Activated naive CD8-positive, alpha-beta T cell treated with anti-CD3 and anti-CD28 coated beads, Interleukin-2, amount 50 U/mL, for 16 hours (primary cell): ENCODE results near the gene MEGF11.
"Not testable (repeated sequence)": the region's sequence is repeated elsewhere in the genome, so short reads cannot be mapped to it uniquely, and the experiment has no call there.

ENCODE experiments used
- DNase-seq: peaks from one replicate; pipeline ENCODE4 v3.0.0-alpha.2; 2020; ENCODE audit warnings: low read depth, low spot score

MEGF11 gene

DNA sequence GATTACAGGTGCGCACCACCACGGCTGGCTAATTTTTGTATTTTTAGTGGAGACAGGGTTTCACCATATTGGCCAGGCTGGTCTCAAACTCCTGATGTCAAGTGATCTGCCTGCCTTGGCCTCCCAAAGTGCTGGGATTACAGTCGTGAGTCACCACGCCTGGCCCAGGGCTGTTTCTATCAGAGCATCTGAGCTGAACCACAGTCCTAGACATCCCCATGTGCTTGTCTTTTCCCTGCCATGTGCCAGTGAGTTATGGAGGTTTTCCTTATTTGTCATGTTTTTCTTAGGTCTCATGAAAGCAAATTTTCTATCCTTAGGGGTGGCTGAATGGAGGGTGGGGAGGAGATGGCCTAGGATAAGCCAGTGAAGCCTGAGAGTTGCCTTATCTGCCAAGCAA is 250.4 kb downstream of the MEGF11 start:
- DNase-seq = not testable (repeated sequence)

DNA sequence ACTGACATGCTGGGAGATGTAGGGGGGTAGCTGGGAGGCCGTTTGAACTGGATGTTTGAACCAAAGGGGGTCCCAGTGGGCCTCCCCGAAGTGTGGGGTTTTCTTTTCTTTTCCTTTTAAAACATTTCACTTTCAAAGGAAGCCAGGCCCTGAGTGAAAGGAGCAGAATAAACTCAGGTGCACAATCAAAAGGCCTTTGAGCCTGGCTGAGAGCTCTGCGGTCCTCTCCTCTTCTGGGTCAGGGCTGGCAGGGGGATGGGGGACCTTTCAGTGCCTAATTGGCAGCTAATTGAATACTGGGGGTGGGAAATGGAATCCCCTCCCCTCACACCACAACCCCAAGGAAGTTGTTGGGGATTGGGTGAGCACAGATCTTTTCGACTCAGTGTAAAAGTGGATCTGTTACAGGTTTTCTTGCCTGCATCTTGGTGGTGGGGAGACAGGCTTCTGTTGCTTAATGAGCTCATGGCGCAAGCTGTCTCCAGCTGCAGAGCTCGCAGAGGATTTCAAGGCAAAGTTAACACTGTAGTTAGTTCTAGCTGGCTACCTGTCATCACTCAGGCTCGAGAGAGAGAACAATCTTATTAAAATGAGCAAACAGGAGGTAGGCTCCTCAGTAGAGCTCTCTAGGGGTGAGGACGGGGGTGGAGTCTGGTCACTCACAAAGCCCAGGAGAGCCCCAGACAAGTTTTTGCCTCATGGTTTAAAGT is 251.7 kb downstream of the MEGF11 start:
- DNase-seq = no peak

DNA sequence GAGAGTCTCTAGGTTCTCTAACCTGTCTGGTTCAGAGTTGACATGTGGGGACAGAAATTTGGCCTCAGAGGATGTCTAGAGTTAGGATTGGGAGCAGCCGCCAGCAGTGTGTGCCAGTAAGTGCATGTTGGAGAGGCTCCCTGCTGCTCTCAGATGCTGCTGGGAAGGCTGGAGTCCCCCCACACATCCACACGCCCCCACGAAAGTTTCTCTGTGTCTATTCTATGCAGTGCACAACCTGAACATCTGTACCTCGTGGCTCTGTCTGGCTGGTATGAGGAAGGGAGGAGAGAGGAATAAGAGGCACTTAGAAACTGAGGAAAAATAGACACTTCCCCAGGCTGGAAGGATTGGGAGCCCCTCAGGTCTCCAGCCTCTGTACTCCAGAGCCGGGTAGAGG is 252.5 kb downstream of the MEGF11 start:
- no peak for DNase-seq

DNA sequence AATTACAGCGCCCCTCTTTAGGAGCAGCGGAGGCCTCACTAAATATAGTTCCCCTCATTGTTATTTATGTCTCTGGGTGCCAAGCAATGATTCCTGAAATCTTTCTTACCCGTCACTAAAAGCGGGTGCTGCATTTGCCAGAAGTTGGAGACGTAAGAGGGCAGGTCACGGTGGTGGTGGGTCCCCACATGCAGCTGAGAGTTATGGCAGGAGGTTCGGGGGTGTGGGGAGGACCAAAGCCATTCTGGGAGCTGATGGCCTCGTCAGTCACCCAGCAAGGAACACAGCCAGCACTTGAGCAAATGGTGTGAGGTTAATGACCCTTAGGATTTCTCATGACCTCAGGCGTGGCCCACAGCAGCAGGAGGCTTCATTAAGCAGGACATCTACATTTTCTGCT is 255.1 kb downstream of the MEGF11 start:
- no peak for DNase-seq

DNA sequence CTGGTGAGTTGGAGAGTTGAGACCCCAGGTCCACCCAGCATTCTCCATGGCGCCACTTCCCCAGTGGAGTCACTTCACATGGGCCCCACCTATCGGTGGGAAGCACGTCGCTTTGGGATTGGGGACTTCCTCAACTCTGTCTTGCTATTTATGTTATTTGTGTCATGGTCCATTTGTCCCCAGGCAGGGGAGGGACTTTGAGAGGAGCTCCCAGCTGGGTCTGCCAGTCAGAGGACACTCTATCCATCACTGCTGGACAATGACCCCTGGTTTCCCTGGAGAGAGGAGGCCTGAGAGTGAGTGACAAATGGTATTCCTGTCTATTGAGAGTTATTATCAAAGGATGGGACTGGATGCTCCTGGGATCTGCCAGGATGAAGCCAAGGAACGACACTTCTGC is 256.6 kb downstream of the MEGF11 start:
- no peak for DNase-seq

DNA sequence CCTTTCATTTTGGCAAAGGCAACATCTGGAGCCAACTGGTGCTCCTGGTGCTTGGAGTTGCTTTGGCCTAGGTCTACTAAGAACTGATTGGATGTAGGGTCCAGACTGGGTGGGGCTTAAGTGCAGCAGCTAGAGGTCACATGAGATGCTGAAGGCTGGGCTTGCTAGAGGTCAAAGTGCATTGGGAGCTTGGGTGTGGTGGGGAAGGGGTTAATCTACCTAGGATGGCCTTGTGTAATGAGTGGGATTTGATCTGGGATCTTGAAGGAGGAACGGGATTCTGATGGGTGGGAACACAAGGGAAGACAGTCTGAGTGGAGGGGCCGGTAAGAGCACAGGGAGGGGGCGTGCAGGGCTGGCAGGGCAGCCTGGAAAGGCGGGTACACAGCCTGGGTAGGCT is 258.7 kb downstream of the MEGF11 start:
- DNase-seq = no peak

DNA sequence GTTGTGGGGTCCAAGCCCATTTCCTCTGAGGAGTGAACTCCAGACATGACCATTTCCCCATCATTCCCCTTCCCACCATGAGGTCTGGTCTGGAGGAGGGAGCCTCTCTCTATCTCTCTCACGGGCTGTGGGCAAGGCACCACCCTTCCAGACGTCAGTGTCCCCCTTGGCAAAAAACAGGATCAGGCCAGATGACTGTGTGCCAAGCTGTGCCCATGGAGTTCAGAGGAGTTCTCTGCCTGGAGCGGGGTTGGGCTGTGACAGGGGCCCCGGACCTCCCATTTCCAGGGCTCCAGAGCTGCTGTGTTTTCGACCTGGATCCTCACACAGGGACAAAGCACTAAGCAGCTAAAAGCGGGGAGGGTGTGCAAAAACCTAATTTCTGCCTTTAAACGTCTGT is 259.8 kb downstream of the MEGF11 start:
- DNase-seq = no peak

DNA sequence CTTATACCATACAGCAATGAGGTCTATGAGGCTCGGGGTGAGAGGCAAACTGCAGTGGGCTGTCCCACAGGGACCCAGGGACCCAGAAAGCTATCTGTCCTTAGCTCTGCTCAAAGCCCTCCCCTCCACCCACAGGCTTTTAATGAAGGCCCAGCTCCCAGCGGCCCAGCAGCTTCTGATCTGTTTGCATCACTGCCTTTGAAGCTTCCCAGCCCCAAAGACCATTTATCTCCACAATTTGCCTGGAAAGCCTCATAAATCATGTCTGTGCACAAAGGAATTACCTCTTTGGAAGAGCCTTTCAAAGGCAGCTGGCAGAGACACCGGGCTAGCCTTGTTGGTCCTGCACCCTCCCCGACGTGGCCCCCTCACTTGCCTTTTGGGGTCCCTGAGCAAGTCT is 260.3 kb downstream of the MEGF11 start:
- no peak for DNase-seq

DNA sequence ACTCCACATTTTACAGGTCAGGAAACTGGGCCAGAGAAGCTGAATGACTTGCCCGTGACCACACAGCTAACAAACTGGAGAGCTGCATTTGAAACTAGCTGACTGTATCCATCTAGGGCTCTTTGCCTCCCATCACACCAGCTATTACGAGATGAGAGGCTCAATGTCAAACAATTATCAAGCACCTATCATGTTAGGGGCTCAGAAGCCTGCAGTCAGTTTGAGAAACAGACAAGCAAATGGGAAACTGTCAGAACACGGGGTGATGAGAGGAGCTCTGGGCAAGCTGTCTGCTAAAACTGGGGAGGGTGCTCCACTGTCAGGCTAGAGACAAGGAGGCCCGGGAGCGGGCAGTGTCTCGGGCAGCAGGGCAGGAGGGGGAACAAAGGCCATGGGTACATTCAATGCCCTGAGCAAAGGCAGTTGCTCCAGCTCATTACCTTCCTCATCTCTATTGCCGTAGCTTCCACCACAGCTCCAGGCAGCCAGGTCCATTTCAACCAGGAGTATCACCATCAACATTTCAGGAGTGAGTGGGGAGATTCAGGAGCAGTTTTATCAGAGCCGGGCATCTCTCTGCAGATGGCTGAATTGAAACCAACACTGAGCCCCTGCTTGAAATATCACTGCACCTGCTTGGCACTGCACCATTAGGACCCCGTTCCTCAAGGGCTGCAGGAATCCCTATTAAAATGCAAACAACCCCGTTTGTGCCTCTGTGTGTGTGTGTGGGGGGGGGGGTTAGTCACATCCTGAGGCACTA is 261.6 kb downstream of the MEGF11 start:
- DNase-seq = no peak

DNA sequence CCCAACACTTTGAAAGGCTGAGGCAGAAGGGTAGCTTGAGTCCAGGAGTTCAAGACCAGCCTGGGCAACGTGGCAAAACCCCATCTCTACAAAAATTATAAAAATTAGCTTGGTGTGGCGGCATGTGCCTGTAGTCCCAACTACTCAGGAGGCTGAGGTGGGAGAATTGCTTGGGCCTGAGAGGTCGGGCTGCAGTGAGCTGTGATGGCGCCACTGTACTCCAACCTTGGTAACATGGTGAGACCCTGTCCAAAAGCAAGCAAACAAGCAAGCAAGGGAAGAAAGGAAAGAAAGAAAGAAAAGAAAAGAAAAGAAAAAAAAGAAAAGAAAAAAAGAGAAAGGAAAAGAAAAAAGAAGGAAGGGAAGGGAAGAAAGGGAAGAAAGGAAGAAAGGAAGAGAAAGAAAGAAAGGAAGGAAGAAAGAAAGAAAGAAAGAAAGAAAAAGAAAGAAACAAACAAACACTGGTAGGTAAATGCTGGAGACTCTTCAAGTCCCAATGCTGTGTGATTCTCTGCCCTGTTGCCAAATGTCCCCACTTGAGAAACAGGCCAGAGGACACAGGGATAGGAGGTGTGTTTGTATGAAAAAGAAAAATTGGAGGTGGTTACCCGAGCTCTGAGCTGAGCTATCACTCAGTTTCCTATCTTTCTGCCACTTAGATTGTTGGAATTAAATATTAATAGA is 263.1 kb downstream of the MEGF11 start:
- DNase-seq = no peak

DNA sequence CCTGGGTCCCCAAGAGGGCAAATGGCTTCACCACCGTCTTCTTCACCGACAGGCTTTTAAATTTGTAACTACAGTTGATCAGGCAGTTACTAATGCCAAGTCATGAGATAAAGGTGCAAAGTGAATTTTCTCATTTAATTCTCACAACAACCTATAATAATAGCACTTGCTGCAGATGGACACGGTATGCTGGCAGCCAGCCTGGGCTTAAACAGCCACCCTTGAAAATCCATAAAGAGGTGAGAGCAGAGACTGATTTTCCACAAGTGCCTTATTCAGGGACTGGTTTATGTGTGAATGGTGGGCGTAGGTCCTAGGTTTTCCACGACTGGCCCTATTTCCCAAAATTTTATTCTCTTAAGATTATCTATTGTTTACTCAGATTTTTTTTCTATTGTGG is 266.4 kb downstream of the MEGF11 start:
- no peak for DNase-seq

DNA sequence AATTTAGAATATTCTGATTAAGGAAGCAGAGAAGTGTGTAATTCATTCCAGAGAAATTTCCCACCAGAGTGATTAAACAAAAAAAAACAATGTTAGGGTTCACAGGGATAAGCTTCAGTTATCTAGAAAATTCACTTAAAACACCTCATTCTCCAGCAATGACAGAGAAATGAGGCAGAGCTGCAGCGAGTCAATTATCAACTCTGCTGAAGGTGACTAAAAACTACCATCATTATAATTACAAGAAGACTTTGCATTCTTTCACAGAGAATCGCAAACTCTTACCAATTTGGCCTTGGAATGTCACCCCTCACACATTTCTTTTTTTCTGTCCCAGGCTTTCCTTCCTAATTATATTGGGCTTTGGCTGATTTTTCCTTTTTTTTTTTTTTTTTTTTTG is 267.1 kb downstream of the MEGF11 start:
- no peak for DNase-seq

DNA sequence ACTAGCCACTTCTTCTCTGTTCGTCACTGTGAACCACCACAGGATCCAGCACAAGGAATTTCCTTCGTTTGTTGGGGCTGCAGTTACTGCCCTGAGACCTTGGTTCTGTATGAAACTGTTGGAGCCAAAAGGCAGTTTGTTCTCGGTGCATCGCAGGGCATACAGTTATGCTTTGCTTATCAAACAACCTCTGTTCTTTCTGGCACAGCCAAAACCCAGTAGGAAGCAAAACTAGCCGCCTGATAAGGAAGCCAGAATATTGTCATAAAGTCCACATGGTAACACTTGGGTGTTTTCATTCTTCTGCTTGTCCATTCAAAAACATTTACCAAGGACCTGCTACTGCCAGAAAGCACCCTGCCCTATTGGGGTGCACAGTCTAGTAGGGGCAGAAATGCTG is 268.2 kb downstream of the MEGF11 start:
- DNase-seq = no peak

DNA sequence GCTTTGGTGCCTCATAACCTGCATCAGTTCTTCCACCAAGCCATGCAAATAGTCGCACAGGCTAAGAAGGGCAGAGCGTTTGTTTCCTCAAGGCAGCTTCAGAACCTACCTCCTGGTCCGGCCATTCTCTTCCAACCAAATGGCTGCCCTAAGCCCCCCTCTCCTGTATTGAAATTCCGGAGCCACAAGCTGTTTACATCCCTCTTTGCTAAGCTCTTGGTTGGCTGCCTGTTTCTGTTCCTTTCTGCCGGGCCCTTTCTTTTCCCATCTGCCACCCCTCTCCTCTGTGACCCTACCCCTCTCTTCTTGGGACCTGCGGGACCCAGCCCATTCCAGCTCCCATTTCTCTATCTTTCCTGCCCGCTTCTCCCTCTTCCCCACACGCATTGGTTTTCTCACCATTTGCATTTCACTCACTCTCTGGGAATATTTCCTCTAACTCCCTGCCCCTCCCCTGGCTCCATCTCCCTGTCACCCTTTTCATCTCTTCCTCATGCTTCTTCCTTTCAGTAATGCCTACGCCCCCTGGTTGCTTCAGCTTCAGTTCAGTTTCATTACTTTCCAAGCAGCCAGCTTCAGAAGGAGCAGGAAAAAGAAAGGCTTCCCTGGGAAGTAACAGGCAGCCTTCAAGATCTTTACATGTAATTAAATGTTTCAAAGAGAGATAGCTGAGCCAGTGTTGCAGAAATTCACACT is 270.8 kb downstream of the MEGF11 start:
- no peak for DNase-seq

DNA sequence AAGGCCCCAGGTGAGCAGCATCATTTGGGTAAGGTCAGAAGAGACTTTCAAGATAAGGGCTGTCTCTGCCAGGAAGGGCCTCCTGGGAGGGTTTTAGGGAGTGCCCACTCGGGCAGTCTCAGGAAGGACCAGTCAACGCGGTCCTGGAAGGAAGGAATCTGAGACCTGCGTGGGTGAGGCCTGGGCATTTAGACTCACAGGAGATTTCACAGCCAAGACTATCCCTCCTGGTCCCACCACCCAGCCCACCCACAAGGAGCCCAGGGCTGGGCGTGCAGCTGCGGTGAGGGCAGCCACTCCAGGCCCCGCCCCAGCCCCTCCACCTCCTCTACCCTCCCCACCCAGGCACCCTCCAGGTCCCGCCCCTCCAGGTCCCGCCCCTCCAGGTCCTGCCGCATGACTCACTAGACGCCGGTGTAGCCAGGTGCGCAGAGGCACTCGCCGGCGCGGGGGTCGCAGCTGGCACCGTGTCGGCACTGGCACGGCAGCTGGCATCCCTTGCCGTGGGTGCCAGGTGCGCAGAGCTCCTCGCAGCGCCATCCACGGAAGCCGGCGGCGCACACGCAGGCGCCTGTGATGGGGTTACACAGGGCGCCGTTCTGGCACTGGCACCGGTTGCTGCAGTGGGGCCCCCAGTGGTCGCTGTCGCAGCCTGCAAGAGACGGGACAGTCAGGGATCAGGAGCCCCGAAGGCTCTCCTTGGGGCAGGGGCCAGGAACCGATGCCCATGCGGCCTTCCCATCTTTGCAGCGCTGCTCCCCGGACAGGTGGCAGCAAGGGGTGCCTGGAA is 271.5 kb downstream of the MEGF11 start:
- DNase-seq = peak; percentile 54

DNA sequence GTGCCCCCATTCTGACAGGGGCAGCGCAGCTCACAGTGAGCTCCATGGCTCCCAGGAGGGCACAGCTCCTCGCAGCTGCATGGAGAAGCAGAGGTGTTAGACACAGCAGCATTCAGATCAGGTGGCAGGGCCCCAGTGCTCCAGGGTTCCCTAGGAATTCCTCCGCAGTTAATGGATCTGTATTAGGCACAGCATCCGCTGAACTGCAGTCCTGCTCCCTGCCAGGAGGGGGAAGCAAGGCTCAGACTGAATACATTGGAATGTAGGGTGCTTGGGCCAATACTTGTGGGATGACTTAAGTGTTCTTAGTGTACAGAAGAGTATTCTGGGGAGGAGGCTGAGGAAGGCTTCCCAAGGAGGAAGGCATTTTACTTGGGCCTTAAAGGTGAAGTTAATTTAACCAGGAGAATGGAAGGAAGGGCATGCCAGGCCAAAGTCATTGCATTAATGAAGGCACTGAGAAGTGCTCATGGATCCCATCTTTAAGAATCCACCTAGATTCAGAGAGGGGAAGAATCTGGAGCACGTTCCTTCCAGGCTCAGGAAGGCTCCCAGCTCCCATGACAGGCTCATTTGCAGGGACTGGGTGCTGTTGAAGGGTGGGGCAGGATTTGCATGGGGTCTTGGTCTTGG is 272.6 kb downstream of the MEGF11 start:
- DNase-seq = no peak

DNA sequence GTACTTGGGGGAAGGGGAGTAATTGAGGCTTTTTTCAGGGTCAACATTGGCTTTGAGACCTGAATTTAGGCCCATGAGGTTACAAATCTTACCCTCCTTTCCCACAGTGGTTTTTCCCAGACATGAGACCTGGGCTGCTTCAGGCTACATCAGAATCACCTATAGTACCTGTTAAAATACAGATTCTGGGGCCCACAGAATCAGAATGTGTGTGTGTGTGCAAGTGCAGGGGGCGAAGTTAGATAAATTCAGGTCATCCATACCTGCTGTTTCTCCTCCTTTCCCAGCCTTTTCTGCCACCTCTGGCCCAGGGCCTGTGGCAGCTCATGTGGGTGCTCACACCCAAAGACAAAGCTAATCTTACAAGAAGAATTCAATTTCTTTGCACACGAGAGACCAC is 273.7 kb downstream of the MEGF11 start:
- no peak for DNase-seq

DNA sequence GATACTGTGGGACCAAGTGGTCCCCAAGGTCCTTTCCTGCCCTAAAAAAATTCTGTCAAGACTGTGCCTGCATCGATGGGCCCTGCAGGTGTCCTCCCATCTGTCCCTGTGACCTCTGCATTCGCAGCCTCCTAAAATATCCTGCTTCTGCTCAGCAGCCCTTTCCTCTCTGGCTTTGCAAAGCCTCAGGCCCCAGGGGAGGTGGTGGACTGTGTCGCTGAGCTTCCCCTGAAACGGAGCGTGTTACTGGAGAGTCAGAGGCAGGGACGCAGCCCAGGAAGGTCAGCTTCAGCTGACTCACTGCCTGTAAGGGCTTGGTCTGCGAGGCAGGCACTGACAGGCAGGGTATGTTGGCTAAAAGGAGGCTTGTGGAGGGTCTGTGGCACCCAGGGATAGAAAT is 274.2 kb downstream of the MEGF11 start:
- DNase-seq = no peak

DNA sequence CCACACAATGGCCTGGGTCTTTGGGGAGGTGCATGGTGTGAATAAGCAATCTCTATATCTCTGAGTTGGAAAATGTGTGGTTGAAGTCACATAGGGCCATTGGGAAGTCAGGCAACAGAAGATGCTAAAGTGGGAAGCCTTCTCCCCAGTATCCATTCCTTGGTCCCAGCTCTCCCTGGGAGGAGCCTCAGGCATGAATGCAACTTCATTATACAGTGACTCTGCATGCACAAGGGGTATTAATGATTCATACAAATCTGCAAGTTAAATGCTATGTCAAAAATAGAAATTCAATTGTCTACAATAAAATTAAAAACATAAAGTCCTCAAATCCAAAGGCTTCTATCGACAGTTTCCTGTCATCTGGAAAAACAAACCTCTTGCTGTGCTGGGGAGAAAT is 275.4 kb downstream of the MEGF11 start:
- DNase-seq = no peak

DNA sequence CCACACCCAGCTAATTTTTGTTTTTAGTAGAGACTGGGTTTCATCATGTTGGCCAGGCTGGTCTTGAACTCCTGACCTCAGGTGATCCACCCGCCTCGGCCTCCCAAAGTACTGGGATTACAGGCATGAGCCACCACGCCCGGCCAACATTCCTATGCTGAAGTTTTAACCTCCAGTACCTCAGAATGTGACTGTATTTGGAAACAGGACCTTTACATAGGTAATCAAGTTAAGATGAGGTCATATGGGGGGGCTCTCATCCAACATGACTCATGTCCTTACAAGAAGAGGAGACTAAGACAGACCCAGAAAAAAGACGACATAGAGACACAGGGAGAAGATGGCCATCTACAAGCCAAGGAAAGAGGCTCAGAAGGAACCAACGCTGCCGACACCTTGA is 277.4 kb downstream of the MEGF11 start:
- not testable (repeated sequence) for DNase-seq

DNA sequence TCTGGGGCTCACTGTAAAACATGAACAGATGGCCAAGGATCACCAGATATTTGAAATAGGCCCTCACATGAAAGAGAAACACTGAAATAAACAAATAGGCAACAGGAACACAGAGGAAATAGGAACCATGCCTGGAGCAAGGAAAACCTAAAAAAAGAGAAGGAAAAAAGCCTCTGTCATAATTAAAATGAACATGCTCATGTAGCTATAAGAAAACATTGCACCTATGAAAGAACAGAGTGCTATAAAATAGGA is 281.9 kb downstream of the MEGF11 start:
- no peak for DNase-seq
